ENCODE data around the gene CDC42EP5. TPM values are rescaled to one million over a fixed set of nuclear protein-coding genes. Genes with fewer than 3 reads are reported as not detected.
"Not testable (repeated sequence)": the region's sequence is repeated elsewhere in the genome, so short reads cannot be mapped to it uniquely, and the experiment has no call there.

CDC42EP5 gene
- total RNA-seq, 1 donor from 2014 or later, result not detected

- intact Hi-C loops (cut with micrococcal nuclease), result loop anchor here (1.0 kb wide), 3 partner anchors 14 to 312 kb away; partner anchors contain the start of genes CNOT3, LENG1 and LENG9
These were observed 23.4 kb downstream of the CDC42EP5 start for GRCh38 chr19:54449701-54450069.

- intact Hi-C loops (cut with micrococcal nuclease), result loop anchor here (1.0 kb wide), 3 partner anchors 14 to 312 kb away; partner anchors contain the start of genes CNOT3, LENG1 and LENG9
These were observed 24.1 kb downstream of the CDC42EP5 start, which contains the start of gene LENG8 for GRCh38 chr19:54448774-54449700. Gene LENG8, plus strand, starts transcription at chr19:54449199. Its CDS starts 2,146 bp downstream, at chr19:54451345.

- intact Hi-C loops (cut with micrococcal nuclease), result no loop called here
These were observed 24.9 kb downstream of the CDC42EP5 start for GRCh38 chr19:54448040-54448773.

GRCh38 chr19:54446349-54446748 lies 26.7 kb downstream of the CDC42EP5 start:
- intact Hi-C loops (cut with micrococcal nuclease), result not testable (repeated sequence)

- intact Hi-C loops (cut with micrococcal nuclease), result no loop called here
These were observed 28.4 kb downstream of the CDC42EP5 start for GRCh38 chr19:54444737-54445136.

- intact Hi-C loops (cut with micrococcal nuclease), result no loop called here
These were observed 32.5 kb downstream of the CDC42EP5 start for GRCh38 chr19:54440641-54441040.

- intact Hi-C loops (cut with micrococcal nuclease), result no loop called here
These were observed 33.8 kb downstream of the CDC42EP5 start for GRCh38 chr19:54439174-54439851.

GRCh38 chr19:54436628-54437252 lies 36.4 kb downstream of the CDC42EP5 start:
- intact Hi-C loops (cut with micrococcal nuclease), result no loop called here

GRCh38 chr19:54436031-54436523 lies 37.0 kb downstream of the CDC42EP5 start:
- intact Hi-C loops (cut with micrococcal nuclease), result no loop called here

GRCh38 chr19:54435551-54436016 lies 37.5 kb downstream of the CDC42EP5 start:
- intact Hi-C loops (cut with micrococcal nuclease), result no loop called here

GRCh38 chr19:54434873-54435214 lies 38.3 kb downstream of the CDC42EP5 start:
- intact Hi-C loops (cut with micrococcal nuclease), result no loop called here

GRCh38 chr19:54434112-54434872 lies 38.8 kb downstream of the CDC42EP5 start:
- intact Hi-C loops (cut with micrococcal nuclease), result no loop called here

- intact Hi-C loops (cut with micrococcal nuclease), result no loop called here
These were observed 39.4 kb downstream of the CDC42EP5 start for GRCh38 chr19:54433697-54434096.

- intact Hi-C loops (cut with micrococcal nuclease), result no loop called here
These were observed 40.9 kb downstream of the CDC42EP5 start for GRCh38 chr19:54432144-54432738.

- intact Hi-C loops (cut with micrococcal nuclease), result no loop called here
These were observed 41.7 kb downstream of the CDC42EP5 start for GRCh38 chr19:54431255-54431838.

GRCh38 chr19:54430306-54431254 lies 42.5 kb downstream of the CDC42EP5 start:
- intact Hi-C loops (cut with micrococcal nuclease), result no loop called here

GRCh38 chr19:54429545-54430227 lies 43.4 kb downstream of the CDC42EP5 start:
- intact Hi-C loops (cut with micrococcal nuclease), result no loop called here

GRCh38 chr19:54429176-54429495 lies 44.0 kb downstream of the CDC42EP5 start:
- intact Hi-C loops (cut with micrococcal nuclease), result no loop called here
